Fibroblast of mammary gland (primary cell): Measurements from ENCODE around the gene RYR3.

Source experiments
- DNase-seq: peaks from one replicate; pipeline ENCODE4 v3.0.0-alpha.2; 2010; ENCODE audit warnings: low read depth
- H3K4me3 ChIP-seq: 2 replicates; pipeline ENCODE4 v1.5.1; 2011; ENCODE audit warnings: low read depth, mild to moderate bottlenecking, low read length, moderate library complexity; ENCODE audit not compliant: control insufficient read depth
- TF ChIP-seq, protein P1 (sequence below): conservative IDR thresholded peaks from 2 replicates; pipeline ENCODE4 v1.5.1; 2011; ENCODE audit warnings: low read depth, low read length, inconsistent platforms; ENCODE audit not compliant: control insufficient read depth, insufficient read depth

Gene RYR3

DNA sequence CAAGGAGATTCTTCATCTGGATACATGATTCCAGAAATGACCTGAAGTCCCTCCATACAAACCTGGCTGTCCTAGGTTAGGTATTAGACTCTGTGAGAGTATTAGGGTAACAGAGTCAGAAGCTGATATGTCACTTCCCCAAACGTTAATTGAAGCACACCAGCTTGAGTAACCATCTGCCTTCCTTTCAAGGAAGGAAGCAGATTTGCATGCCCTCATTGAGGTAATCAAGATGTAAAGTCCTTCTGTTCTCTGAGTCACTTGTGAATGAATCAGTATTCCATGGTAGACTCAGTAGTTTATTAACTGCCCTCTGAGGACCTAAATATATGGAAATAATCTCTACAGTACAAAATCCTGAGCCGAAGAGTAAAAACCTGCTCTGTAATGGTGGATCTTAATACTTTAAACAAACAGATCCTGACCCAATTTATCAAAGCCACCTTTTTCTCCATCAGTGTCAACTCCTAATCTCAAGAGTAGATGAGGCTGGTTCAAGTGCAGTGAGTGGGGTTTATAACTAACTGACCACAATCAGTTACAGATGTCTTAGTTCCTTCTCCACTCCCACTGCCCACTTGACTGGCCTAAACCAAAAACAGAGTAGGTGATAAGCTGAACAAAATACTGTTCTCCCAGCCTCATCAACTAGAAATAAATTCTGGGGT is 411.4 kb downstream of the RYR3 start:
- H3K4me3 ChIP-seq, result no peak overlapping the region
- TF ChIP-seq, protein P1, sequence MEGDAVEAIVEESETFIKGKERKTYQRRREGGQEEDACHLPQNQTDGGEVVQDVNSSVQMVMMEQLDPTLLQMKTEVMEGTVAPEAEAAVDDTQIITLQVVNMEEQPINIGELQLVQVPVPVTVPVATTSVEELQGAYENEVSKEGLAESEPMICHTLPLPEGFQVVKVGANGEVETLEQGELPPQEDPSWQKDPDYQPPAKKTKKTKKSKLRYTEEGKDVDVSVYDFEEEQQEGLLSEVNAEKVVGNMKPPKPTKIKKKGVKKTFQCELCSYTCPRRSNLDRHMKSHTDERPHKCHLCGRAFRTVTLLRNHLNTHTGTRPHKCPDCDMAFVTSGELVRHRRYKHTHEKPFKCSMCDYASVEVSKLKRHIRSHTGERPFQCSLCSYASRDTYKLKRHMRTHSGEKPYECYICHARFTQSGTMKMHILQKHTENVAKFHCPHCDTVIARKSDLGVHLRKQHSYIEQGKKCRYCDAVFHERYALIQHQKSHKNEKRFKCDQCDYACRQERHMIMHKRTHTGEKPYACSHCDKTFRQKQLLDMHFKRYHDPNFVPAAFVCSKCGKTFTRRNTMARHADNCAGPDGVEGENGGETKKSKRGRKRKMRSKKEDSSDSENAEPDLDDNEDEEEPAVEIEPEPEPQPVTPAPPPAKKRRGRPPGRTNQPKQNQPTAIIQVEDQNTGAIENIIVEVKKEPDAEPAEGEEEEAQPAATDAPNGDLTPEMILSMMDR, result no peak
- DNase-seq, result peak; percentile 95

DNA sequence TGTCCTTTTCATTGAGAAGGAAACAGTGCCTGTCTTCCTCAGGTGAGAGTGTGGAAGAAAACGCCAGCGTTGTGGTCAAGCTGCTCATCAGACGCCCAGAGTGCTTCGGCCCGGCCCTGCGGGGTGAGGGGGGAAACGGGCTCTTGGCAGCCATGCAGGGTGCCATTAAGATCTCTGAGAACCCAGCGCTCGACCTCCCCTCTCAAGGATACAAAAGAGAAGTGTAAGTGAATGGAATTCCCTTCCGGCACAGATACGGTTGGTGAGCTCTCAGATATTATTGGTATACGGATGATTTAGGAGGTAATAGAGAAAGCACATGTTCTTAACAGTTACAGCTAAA is 411.9 kb downstream of the RYR3 start:
- TF ChIP-seq, protein P1, result no peak
- no peak overlapping the region for H3K4me3 ChIP-seq
- DNase-seq, result no peak

DNA sequence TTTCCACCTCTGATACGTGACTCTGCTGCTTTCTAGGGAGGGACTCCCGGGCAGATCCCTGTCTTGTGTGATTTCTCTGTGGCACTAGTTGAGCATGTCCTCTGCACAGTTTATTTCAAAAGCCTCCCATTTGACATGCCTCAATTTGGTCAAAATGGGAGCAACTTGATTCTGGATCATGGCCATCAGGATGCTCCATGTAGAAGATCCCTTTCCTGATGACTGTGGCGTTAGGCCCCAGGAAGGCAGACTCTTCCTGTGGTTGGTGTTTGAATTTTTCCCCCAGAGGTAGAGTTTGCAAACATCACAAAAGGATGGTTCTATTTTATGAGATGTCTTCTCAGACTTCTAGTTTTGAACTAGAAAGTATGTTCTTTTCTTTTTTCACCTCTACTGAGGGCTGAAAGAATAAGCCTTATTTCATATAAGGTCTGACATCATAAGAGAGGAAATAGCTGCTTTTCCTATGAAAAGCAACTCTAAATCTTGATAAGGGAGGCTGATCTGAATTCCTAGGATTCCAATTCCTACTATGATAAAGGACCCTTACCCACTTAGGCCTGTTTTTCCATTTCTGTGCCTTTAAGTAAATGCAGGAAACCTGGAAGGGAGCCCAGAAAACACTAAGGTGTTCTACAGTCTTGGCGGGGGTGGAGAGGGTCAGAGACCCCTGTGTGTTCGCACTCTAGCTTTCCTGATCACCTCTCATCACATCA is 413.7 kb downstream of the RYR3 start:
- no peak for DNase-seq
- H3K4me3 ChIP-seq, result no peak overlapping the region
- TF ChIP-seq, protein P1, result no peak

DNA sequence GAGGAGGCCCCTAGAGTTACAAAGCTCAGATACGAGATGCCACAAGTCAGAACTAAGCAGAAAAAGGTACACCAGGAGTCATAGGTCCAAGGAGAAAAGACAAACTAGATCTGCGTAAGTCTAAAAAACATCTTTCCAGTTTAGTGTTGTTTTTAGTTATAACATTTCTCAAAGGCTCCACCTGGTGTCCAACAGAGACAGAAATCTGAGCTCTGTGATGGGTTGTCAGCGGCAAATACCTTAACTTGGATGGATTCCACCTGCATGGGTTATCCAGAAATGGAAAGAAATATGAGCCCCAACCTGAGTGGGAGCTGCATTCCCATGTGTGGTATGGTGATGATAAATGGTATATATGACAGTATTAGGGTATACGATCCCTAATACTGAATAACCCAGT is 418.9 kb downstream of the RYR3 start:
- DNase-seq, result peak; percentile 27
- no peak overlapping the region for H3K4me3 ChIP-seq
- TF ChIP-seq, protein P1, result peak; percentile 38

DNA sequence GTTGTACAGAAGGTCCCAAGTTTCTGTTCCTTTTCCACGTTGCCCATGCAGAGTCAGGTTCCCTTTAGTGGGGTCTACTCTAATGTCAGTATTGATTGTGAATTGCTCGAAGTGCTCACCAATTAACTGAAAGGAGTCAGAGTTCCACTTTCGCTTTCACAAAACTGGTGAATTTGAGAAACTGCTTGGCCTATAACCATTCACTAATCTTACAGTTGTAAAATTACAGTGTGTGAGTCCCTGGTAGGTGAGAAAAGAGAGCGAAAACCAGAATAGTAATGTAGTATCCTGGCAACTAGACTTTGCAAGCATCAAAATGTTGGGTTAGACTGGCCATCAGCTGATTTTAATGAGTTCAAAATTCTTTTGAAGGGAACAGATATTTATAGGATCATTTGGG is 420.0 kb downstream of the RYR3 start:
- no peak for DNase-seq
- H3K4me3 ChIP-seq, result no peak overlapping the region
- TF ChIP-seq, protein P1, result no peak

DNA sequence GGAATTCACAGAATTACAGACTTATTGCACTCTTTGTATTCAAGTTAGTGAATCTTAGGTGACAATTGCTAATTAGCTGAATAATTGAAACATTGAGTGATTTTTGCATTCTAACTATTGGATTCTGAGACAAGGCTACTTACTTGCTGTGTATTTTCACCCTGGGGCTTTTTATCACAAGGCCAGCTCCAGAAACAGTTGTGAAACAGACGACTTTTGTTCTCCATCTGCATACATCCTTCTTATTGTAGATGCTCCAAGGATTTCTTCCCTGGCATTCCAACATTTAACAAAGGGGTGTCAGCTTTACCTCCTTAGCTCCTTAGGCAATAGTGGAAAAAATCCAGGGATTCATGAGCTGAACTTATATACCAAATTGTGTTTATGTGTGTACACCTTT is 424.4 kb downstream of the RYR3 start:
- TF ChIP-seq, protein P1, result no peak
- H3K4me3 ChIP-seq, result no peak overlapping the region
- no peak for DNase-seq
